ENCODE results near the gene RPP25L. TPM values are rescaled to one million over a fixed set of nuclear protein-coding genes. Genes with fewer than 3 reads are reported as not detected.

The RPP25L gene
- total RNA-seq, 2 donors from 2014 or later: 37.0 to 54.4 TPM

GRCh38 chr9:34568774-34569173, 43.1 kb downstream of the RPP25L start:
- no peak overlapping the region for H3K27ac ChIP-seq
- no peaks in the 10 kb centered on the region for H3K9me3 ChIP-seq
- H3K27me3 ChIP-seq: no peaks in the 10 kb centered on the region
- no peaks in the 10 kb centered on the region for H3K36me3 ChIP-seq
- no peak overlapping the region for H3K4me3 ChIP-seq
- no peak overlapping the region for H3K9ac ChIP-seq (ENCODE audit: low read depth in 2 of 2, low read length in 2 of 2)
- TF ChIP-seq CTCF (IDR thresholded peaks at IDR 0.05): no peak
- intact Hi-C loops (cut with DNase I): no loop called here
- no peak for DNase-seq
- H3K4me1 ChIP-seq: no peaks in the 10 kb centered on the region

- H3K27me3 ChIP-seq: no peaks in the 10 kb centered on the region
- no peak overlapping the region for H3K27ac ChIP-seq
- DNase-seq: no peak
- no peaks in the 10 kb centered on the region for H3K9me3 ChIP-seq
- H3K4me1 ChIP-seq: no peaks in the 10 kb centered on the region
- H3K36me3 ChIP-seq: no peaks in the 10 kb centered on the region
- intact Hi-C loops (cut with DNase I): no loop called here
- H3K9ac ChIP-seq (ENCODE audit: low read depth in 2 of 2, low read length in 2 of 2): no peak overlapping the region
- no peak overlapping the region for H3K4me3 ChIP-seq
- TF ChIP-seq CTCF (IDR thresholded peaks at IDR 0.05): no peak
These were observed 43.8 kb downstream of the RPP25L start for GRCh38 chr9:34568133-34568532.

- no peak overlapping the region for H3K4me3 ChIP-seq
- H3K27ac ChIP-seq: no peak overlapping the region
- TF ChIP-seq CTCF (IDR thresholded peaks at IDR 0.05): no peak
- no peaks in the 10 kb centered on the region for H3K27me3 ChIP-seq
- H3K4me1 ChIP-seq: no peaks in the 10 kb centered on the region
- no peak for DNase-seq
- no peak overlapping the region for H3K9ac ChIP-seq (ENCODE audit: low read depth in 2 of 2, low read length in 2 of 2)
- no peaks in the 10 kb centered on the region for H3K36me3 ChIP-seq
- intact Hi-C loops (cut with DNase I): no loop called here
- H3K9me3 ChIP-seq: no peaks in the 10 kb centered on the region
These were observed 44.9 kb downstream of the RPP25L start for GRCh38 chr9:34566972-34567371.

DNA sequence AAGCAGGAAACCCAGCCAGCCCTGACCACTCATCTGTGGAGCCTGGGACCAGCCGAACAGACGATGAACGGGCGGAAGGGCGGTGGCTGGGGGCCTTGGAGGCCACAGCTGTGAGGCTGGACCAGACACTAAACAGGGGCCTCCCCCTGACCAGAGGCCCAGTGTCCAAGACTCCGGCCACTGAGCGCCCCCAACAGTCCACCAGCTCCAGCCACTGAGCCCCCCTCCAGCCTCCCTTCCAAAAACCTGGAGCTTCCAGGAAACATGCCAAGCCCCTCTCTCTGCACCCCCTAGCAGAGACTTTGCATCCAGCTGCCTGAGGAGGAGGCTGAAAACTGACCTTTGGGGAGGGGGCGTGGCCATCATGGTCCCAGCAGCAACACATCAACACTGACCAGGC, 45.6 kb downstream of the RPP25L start:
- Histone ChIP-seq H3K27ac (no peak overlapping the region), H3K4me1 (no peaks in the 10 kb centered on the region), H3K9ac (ENCODE audit: low read depth in 2 of 2, low read length in 2 of 2) (no peak overlapping the region), H3K27me3 (no peaks in the 10 kb centered on the region), H3K4me3 (no peak overlapping the region), H3K9me3 (no peaks in the 10 kb centered on the region), H3K36me3 (no peaks in the 10 kb centered on the region)
- intact Hi-C loops (cut with DNase I): no loop called here
- no peak for TF ChIP-seq CTCF (IDR thresholded peaks at IDR 0.05)
- no peak for DNase-seq

DNA sequence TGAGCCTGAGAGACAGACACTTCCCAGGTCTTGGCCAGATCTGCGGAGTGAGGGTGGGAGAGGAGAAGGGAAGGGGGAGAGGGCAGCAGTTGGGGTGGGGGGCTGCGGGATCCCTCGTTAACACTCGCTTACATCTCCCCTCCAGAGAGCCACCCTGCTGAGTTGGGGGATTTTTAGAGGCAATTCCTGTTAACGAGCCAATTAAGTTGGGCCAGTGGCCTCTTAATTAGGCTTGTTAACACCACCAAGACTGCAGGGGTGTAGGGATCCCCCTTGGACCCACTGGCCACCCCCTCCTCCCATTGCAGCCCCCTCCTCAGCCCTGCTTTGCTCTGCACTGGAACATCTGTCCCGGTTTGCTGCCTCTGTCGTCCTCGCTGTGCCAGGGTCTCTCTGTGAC, 46.0 kb downstream of the RPP25L start:
- Histone ChIP-seq H3K27me3 (no peaks in the 10 kb centered on the region), H3K4me1 (no peaks in the 10 kb centered on the region), H3K4me3 (no peak overlapping the region), H3K9me3 (no peaks in the 10 kb centered on the region), H3K9ac (ENCODE audit: low read depth in 2 of 2, low read length in 2 of 2) (no peak overlapping the region), H3K27ac (no peak overlapping the region), H3K36me3 (no peaks in the 10 kb centered on the region)
- TF ChIP-seq CTCF (IDR thresholded peaks at IDR 0.05): no peak
- no peak for DNase-seq
- intact Hi-C loops (cut with DNase I): no loop called here

DNA sequence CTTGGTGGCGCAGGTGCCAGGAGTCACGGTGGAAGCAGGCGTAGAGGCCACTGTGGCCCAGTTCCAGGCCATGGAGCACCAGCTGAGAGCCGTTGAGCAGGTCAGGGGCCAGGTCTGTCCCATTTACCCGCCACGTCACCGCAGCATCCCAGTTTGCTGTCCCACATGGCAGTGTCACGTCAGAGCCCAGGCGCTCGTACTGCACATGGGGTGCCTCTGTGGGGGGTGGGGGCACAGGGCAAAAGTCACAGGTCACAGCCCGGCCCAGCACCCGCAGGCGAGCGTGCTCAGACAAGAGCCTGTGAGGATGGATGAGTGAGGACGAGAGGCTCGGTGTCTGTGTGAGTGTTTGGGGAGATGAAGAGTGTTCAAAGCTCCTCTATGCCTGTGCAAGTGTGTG, 47.3 kb downstream of the RPP25L start:
- Histone ChIP-seq H3K27ac (no peak overlapping the region), H3K27me3 (peaks cover 3% of the 10 kb centered on the region), H3K9me3 (no peaks in the 10 kb centered on the region), H3K4me1 (peaks cover 4% of the 10 kb centered on the region), H3K36me3 (no peaks in the 10 kb centered on the region), H3K9ac (ENCODE audit: low read depth in 2 of 2, low read length in 2 of 2) (no peak overlapping the region), H3K4me3 (no peak overlapping the region)
- intact Hi-C loops (cut with DNase I): no loop called here
- no peak for DNase-seq
- no peak for TF ChIP-seq CTCF (IDR thresholded peaks at IDR 0.05)
